HEK293 (cell line): ENCODE data around the gene CLEC4E.

ENCODE experiments used
- CTCF ChIA-PET: fragments of 350-600 bp; formaldehyde crosslinking; extraction: SDS; loops from one replicate; lab custom pipeline; 2021; ENCODE audit warnings: antibody characterized with exemption; lab: Yijun Ruan, JAX
- POLR2A ChIA-PET: fragments of 300-600 bp; formaldehyde crosslinking; extraction: SDS; loops from one replicate; lab custom pipeline; 2020; ENCODE audit warnings: antibody characterized with exemption, inconsistent platforms; lab: Yijun Ruan, JAX
- H3K27ac ChIP-seq: fragments of 200-500 bp; sonication (Bioruptor generic); 2 replicates; pipeline ENCODE4 v1.5.1; 2014; ENCODE audit warnings: low read depth, low read length, control low read depth, inconsistent platforms; ENCODE audit errors: extremely low read depth
- H3K36me3 ChIP-seq, 2 experiments: fragments of 200-500 bp in 1 of 2; sonication (Bioruptor generic) in 1 of 2; 1 replicate in 1 of 2; 2 replicates in 1 of 2; pipeline ENCODE4 v1.5.1; 2014 to 2017; ENCODE audit warnings: inconsistent platforms in 2 of 2, low read length in 2 of 2; ENCODE audit not compliant: control insufficient read depth in 2 of 2, insufficient read depth in 1 of 2
- H3K4me1 ChIP-seq: fragments of 200-500 bp; sonication (Bioruptor generic); 2 replicates; pipeline ENCODE4 v1.5.1; 2014; ENCODE audit warnings: mild to moderate bottlenecking, low read length, inconsistent platforms; ENCODE audit not compliant: control insufficient read depth, insufficient read depth
- H3K4me3 ChIP-seq: 2 replicates; pipeline ENCODE4 v1.5.1; 2011; ENCODE audit warnings: low read depth, mild to moderate bottlenecking, control low read depth, low read length, moderate library complexity
- H3K9me3 ChIP-seq: fragments of 200-500 bp; sonication (Bioruptor generic); 2 replicates; pipeline ENCODE4 v1.5.1; 2014; ENCODE audit warnings: low read depth, low read length, inconsistent platforms; ENCODE audit not compliant: control insufficient read depth, insufficient read depth
- GLI4 ChIP-seq: fragments of 450-650 bp; formaldehyde crosslinking; IDR thresholded peaks from 2 replicates; pipeline ENCODE4 v1.5.1; 2016; ENCODE audit warnings: missing biosample characterization, missing genetic modification characterization
- RBAK ChIP-seq: fragments of 450-650 bp; formaldehyde crosslinking; IDR thresholded peaks from 2 replicates; pipeline ENCODE4 v1.5.1; 2016; ENCODE audit warnings: missing biosample characterization, missing genetic modification characterization
- ZNF133 ChIP-seq: fragments of 450-650 bp; formaldehyde crosslinking; IDR thresholded peaks from 2 replicates; pipeline ENCODE4 v1.5.1; 2016; ENCODE audit warnings: missing biosample characterization, missing genetic modification characterization
- ZNF266 ChIP-seq: fragments of 450-650 bp; formaldehyde crosslinking; IDR thresholded peaks from 2 replicates; pipeline ENCODE4 v1.5.1; 2016; ENCODE audit warnings: missing biosample characterization, missing genetic modification characterization, low read depth
- ZNF335 ChIP-seq: fragments of 450-650 bp; formaldehyde crosslinking; conservative IDR thresholded peaks from 2 replicates; pipeline ENCODE4 v1.5.1; 2016; ENCODE audit warnings: missing biosample characterization, missing genetic modification characterization
- ZNF350 ChIP-seq: fragments of 450-650 bp; formaldehyde crosslinking; IDR thresholded peaks from 2 replicates; pipeline ENCODE4 v1.5.0; 2017; ENCODE audit warnings: missing biosample characterization, mild to moderate bottlenecking, missing genetic modification characterization
- ZNF394 ChIP-seq: fragments of 450-650 bp; formaldehyde crosslinking; IDR thresholded peaks from 2 replicates; pipeline ENCODE4 v1.5.1; 2016; ENCODE audit warnings: missing biosample characterization, missing genetic modification characterization, mild to moderate bottlenecking, moderate library complexity, borderline replicate concordance
- ZNF404 ChIP-seq: fragments of 450-650 bp; formaldehyde crosslinking; IDR thresholded peaks from 2 replicates; pipeline ENCODE4 v1.5.1; 2017; ENCODE audit warnings: missing biosample characterization, missing genetic modification characterization
- ZNF530 ChIP-seq: fragments of 450-650 bp; formaldehyde crosslinking; IDR thresholded peaks from 2 replicates; pipeline ENCODE4 v1.5.1; 2016; ENCODE audit warnings: low read depth, missing biosample characterization, missing genetic modification characterization
- ZNF76 ChIP-seq: fragments of 450-650 bp; formaldehyde crosslinking; IDR thresholded peaks from 2 replicates; pipeline ENCODE4; 2016; ENCODE audit warnings: low read depth, missing biosample characterization, missing genetic modification characterization, borderline replicate concordance
- ZNF776 ChIP-seq: fragments of 450-650 bp; formaldehyde crosslinking; IDR thresholded peaks from 2 replicates; pipeline ENCODE4 v1.5.0; 2017; ENCODE audit warnings: missing biosample characterization, missing genetic modification characterization, borderline replicate concordance
- ZNF777 ChIP-seq: fragments of 450-650 bp; formaldehyde crosslinking; IDR thresholded peaks from 2 replicates; pipeline ENCODE4 v1.5.1; 2017; ENCODE audit warnings: missing biosample characterization, missing genetic modification characterization, borderline replicate concordance
- TF ChIP-seq, protein P1 (sequence below): fragments of 450-650 bp; formaldehyde crosslinking; IDR thresholded peaks from 2 replicates; pipeline ENCODE4 v1.5.1; 2016; ENCODE audit warnings: missing biosample characterization, missing genetic modification characterization
- TF ChIP-seq, protein P2 (sequence below): fragments of 450-650 bp; formaldehyde crosslinking; conservative IDR thresholded peaks from 2 replicates; pipeline ENCODE4 v1.5.1; 2016; ENCODE audit warnings: low read depth, missing biosample characterization, missing genetic modification characterization
- TF ChIP-seq, protein P3 (sequence below): fragments of 450-650 bp; formaldehyde crosslinking; IDR thresholded peaks from 2 replicates; pipeline ENCODE4 v1.5.1; 2016; ENCODE audit warnings: missing biosample characterization, missing genetic modification characterization
- TF ChIP-seq, protein P4 (sequence below): fragments of 450-650 bp; formaldehyde crosslinking; optimal IDR thresholded peaks from 2 replicates; pipeline ENCODE3; 2016; ENCODE audit warnings: missing biosample characterization, mild to moderate bottlenecking, missing genetic modification characterization
- TF ChIP-seq, protein P5 (sequence below): fragments of 450-650 bp; formaldehyde crosslinking; IDR thresholded peaks from 2 replicates; pipeline ENCODE4 v1.5.1; 2016; ENCODE audit warnings: missing biosample characterization, missing genetic modification characterization

Gene CLEC4E

DNA sequence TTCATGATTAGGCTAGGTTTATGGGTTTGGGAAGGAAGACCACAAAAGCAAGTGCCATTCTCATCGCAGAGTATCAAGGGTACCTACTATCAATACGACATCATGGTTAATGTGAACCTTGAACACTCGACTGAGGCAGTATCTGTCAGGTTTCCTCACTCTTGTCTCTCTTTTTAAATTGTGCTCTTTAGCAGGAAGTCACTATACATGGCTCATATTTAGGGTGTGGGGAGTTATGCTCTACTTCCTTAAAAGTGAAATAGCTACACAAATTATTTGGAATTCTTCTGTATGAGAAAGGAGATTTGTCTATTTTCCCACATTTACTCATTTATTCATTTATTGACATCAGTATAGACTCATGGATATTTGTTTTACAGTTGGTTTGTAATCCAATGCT, 5.9 kb upstream of the CLEC4E start:
- H3K36me3 ChIP-seq: no peaks in the 10 kb centered on the region
- no peak overlapping the region for H3K27ac ChIP-seq
- no peaks in the 10 kb centered on the region for H3K4me1 ChIP-seq
- ChIA-PET POLR2A (no interaction called here), CTCF (interaction anchor here (0.6 to 1.5 kb wide), 3 partner anchors 62 to 1045 kb away, joined by 3 to 8 read pairs (median 5); no protein-coding TSS in a partner anchor)
- TF ChIP-seq ZNF404: no peak
- TF ChIP-seq, protein P1, sequence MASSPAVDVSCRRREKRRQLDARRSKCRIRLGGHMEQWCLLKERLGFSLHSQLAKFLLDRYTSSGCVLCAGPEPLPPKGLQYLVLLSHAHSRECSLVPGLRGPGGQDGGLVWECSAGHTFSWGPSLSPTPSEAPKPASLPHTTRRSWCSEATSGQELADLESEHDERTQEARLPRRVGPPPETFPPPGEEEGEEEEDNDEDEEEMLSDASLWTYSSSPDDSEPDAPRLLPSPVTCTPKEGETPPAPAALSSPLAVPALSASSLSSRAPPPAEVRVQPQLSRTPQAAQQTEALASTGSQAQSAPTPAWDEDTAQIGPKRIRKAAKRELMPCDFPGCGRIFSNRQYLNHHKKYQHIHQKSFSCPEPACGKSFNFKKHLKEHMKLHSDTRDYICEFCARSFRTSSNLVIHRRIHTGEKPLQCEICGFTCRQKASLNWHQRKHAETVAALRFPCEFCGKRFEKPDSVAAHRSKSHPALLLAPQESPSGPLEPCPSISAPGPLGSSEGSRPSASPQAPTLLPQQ (tag by site-specific recombination): no peak
- TF ChIP-seq ZNF266 (tag by site-specific recombination): no peak
- TF ChIP-seq ZNF530 (tag by site-specific recombination): no peak
- no peak for TF ChIP-seq ZNF76
- TF ChIP-seq, protein P2, sequence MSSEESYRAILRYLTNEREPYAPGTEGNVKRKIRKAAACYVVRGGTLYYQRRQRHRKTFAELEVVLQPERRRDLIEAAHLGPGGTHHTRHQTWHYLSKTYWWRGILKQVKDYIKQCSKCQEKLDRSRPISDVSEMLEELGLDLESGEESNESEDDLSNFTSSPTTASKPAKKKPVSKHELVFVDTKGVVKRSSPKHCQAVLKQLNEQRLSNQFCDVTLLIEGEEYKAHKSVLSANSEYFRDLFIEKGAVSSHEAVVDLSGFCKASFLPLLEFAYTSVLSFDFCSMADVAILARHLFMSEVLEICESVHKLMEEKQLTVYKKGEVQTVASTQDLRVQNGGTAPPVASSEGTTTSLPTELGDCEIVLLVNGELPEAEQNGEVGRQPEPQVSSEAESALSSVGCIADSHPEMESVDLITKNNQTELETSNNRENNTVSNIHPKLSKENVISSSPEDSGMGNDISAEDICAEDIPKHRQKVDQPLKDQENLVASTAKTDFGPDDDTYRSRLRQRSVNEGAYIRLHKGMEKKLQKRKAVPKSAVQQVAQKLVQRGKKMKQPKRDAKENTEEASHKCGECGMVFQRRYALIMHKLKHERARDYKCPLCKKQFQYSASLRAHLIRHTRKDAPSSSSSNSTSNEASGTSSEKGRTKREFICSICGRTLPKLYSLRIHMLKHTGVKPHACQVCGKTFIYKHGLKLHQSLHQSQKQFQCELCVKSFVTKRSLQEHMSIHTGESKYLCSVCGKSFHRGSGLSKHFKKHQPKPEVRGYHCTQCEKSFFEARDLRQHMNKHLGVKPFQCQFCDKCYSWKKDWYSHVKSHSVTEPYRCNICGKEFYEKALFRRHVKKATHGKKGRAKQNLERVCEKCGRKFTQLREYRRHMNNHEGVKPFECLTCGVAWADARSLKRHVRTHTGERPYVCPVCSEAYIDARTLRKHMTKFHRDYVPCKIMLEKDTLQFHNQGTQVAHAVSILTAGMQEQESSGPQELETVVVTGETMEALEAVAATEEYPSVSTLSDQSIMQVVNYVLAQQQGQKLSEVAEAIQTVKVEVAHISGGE (tag by site-specific recombination): no peak
- no peak for TF ChIP-seq GLI4 (tag by site-specific recombination)
- TF ChIP-seq, protein P3, sequence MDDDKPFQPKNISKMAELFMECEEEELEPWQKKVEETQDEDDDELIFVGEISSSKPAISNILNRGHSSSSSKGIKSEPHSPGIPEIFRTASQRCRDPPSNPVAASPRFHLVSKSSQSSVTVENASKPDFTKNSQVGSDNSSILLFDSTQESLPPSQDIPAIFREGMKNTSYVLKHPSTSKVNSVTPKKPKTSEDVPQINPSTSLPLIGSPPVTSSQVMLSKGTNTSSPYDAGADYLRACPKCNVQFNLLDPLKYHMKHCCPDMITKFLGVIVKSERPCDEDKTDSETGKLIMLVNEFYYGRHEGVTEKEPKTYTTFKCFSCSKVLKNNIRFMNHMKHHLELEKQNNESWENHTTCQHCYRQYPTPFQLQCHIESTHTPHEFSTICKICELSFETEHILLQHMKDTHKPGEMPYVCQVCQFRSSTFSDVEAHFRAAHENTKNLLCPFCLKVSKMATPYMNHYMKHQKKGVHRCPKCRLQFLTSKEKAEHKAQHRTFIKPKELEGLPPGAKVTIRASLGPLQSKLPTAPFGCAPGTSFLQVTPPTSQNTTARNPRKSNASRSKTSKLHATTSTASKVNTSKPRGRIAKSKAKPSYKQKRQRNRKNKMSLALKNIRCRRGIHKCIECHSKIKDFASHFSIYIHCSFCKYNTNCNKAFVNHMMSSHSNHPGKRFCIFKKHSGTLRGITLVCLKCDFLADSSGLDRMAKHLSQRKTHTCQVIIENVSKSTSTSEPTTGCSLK (tag by site-specific recombination): no peak
- no peak for TF ChIP-seq ZNF394
- TF ChIP-seq, protein P4, sequence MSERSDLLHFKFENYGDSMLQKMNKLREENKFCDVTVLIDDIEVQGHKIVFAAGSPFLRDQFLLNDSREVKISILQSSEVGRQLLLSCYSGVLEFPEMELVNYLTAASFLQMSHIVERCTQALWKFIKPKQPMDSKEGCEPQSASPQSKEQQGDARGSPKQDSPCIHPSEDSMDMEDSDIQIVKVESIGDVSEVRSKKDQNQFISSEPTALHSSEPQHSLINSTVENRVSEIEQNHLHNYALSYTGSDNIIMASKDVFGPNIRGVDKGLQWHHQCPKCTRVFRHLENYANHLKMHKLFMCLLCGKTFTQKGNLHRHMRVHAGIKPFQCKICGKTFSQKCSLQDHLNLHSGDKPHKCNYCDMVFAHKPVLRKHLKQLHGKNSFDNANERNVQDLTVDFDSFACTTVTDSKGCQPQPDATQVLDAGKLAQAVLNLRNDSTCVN (tag by site-specific recombination): no peak
- TF ChIP-seq ZNF777 (tag by site-specific recombination): no peak
- TF ChIP-seq, protein P5, sequence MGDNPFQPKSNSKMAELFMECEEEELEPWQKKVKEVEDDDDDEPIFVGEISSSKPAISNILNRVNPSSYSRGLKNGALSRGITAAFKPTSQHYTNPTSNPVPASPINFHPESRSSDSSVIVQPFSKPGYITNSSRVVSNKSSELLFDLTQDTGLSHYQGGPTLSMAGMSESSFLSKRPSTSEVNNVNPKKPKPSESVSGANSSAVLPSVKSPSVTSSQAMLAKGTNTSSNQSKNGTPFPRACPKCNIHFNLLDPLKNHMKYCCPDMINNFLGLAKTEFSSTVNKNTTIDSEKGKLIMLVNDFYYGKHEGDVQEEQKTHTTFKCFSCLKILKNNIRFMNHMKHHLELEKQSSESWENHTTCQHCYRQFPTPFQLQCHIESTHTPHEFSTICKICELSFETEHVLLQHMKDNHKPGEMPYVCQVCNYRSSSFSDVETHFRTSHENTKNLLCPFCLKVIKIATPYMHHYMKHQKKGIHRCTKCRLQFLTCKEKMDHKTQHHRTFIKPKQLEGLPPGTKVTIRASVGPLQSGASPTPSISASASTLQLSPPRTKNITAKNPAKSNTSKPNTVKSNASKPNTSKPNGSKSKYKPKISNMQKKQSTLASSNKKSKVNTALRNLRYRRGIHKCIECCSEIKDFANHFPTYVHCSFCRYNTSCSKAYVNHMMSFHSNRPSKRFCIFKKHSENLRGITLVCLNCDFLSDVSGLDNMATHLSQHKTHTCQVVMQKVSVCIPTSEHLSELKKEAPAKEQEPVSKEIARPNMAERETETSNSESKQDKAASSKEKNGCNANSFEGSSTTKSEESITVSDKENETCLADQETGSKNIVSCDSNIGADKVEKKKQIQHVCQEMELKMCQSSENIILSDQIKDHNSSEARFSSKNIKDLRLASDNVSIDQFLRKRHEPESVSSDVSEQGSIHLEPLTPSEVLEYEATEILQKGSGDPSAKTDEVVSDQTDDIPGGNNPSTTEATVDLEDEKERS: no peak
- no peak for TF ChIP-seq ZNF350 (tag by site-specific recombination)
- TF ChIP-seq ZNF776 (tag by site-specific recombination): no peak
- TF ChIP-seq RBAK (tag by site-specific recombination): no peak
- no peak for TF ChIP-seq ZNF133 (tag by site-specific recombination)
- TF ChIP-seq ZNF335 (tag by site-specific recombination): no peak
- no peak overlapping the region for H3K4me3 ChIP-seq
- no peaks in the 10 kb centered on the region for H3K9me3 ChIP-seq
